AG04450 (cell line): Measurements from ENCODE around the gene CBS. TPM values are rescaled to one million over a fixed set of nuclear protein-coding genes. Genes with fewer than 3 reads are reported as not detected.
"Not testable (repeated sequence)": the region's sequence is repeated elsewhere in the genome, so short reads cannot be mapped to it uniquely, and the experiment has no call there.

Source experiments
- CTCF ChIA-PET: fragments of 300-600, 350-600 bp; formaldehyde crosslinking; extraction: SDS; loops from one replicate; lab custom pipeline; 2022; ENCODE audit warnings: antibody characterized with exemption, inconsistent platforms; lab: Charles Lee
- POLR2A ChIA-PET: fragments of 350-600 bp; formaldehyde crosslinking; extraction: SDS; loops from one replicate; lab custom pipeline; 2021; ENCODE audit warnings: antibody characterized with exemption, inconsistent platforms; lab: Yijun Ruan, JAX
- DNase-seq: peaks from one replicate; pipeline ENCODE4 v3.0.0-alpha.2; 2011; ENCODE audit warnings: low read depth, low spot score
- H3K27ac ChIP-seq: one replicate; pipeline ENCODE4 v1.5.1; 2012; ENCODE audit warnings: low read depth, low read length, control low read depth
- H3K27me3 ChIP-seq: one replicate; pipeline ENCODE4 v1.6.0; 2012; ENCODE audit warnings: low read length; ENCODE audit not compliant: control insufficient read depth, insufficient read depth
- H3K4me3 ChIP-seq: 2 replicates; pipeline ENCODE4 v1.5.1; 2011; ENCODE audit warnings: mild to moderate bottlenecking, low read depth, low read length, control low read depth
- H3K9me3 ChIP-seq: 2 replicates; pipeline ENCODE4 v1.5.1; 2012; ENCODE audit warnings: low read length; ENCODE audit not compliant: control insufficient read depth, insufficient read depth
- CTCF ChIP-seq: IDR thresholded peaks from 2 replicates; pipeline ENCODE4 v1.5.1; 2011; ENCODE audit warnings: low read depth, low read length, control low read depth, inconsistent platforms
- polyA plus RNA-seq: library from polyadenylated mRNA; depleted of rRNA; stranded (reverse); fragments of >200 nt; gene quantifications from 2 replicates; pipeline ENCODE4 v1.2.3, GENCODE V29; 2011

CBS gene
- polyA plus RNA-seq, 1 experiment, result 41.1 TPM

GRCh38 chr21:43036889-43037288 lies 38.7 kb downstream of the CBS start:
- H3K27me3 ChIP-seq, CTCF ChIA-PET, H3K4me3 ChIP-seq, DNase-seq, H3K9me3 ChIP-seq, POLR2A ChIA-PET, H3K27ac ChIP-seq: not testable (repeated sequence)

GRCh38 chr21:43034826-43035225 lies 40.8 kb downstream of the CBS start:
- Histone ChIP-seq H3K27me3 (no peaks in the 10 kb centered on the region), H3K4me3 (no peak overlapping the region), H3K9me3 (no peaks in the 10 kb centered on the region), H3K27ac (no peak overlapping the region)
- DNase-seq, result no peak
- POLR2A ChIA-PET, result no interaction called here
- TF ChIP-seq CTCF, result no peak
- CTCF ChIA-PET, result no interaction called here

GRCh38 chr21:43034101-43034500 lies 41.5 kb downstream of the CBS start:
- no peak for TF ChIP-seq CTCF
- CTCF ChIA-PET, result no interaction called here
- Histone ChIP-seq H3K9me3 (no peaks in the 10 kb centered on the region), H3K27me3 (no peaks in the 10 kb centered on the region), H3K27ac (no peak overlapping the region), H3K4me3 (no peak overlapping the region)
- DNase-seq, result no peak
- POLR2A ChIA-PET, result no interaction called here

GRCh38 chr21:43031121-43031619 lies 44.5 kb downstream of the CBS start:
- Histone ChIP-seq H3K4me3 (no peak overlapping the region), H3K27ac (no peak overlapping the region), H3K9me3 (no peaks in the 10 kb centered on the region; the same call in 1 of the 2 replicates), H3K27me3 (no peaks in the 10 kb centered on the region)
- DNase-seq, result no peak
- ChIA-PET POLR2A (no interaction called here), CTCF (no interaction called here)
- no peak for TF ChIP-seq CTCF

- ChIA-PET POLR2A (no interaction called here), CTCF (no interaction called here)
- Histone ChIP-seq H3K9me3 (no peaks in the 10 kb centered on the region; the same call in 1 of the 2 replicates), H3K4me3 (no peak overlapping the region), H3K27me3 (no peaks in the 10 kb centered on the region), H3K27ac (no peak overlapping the region)
- no peak for TF ChIP-seq CTCF
- DNase-seq, result no peak
Observed at GRCh38 chr21:43029785-43030184, 45.9 kb downstream of the CBS start.
